Neural cell (in vitro differentiated cells): Measurements from ENCODE around the gene CAPS. TPM values are rescaled to one million over a fixed set of nuclear protein-coding genes. Genes with fewer than 3 reads are reported as not detected.

Experiments
- H2AFZ ChIP-seq: fragments of 200-600, 300-800 bp; sonication (generic), shearing (Covaris generic); 2 replicates; pipeline ENCODE4 v1.6.0; 2014; ENCODE audit warnings: low read depth, mild to moderate bottlenecking, antibody characterized with exemption, low read length, moderate library complexity
- H3F3A ChIP-seq: fragments of 200-600 bp; shearing (Covaris generic); 2 replicates; pipeline ENCODE4 v1.6.1; 2016; ENCODE audit warnings: mild to moderate bottlenecking, moderate library complexity, mixed read lengths, antibody characterized with exemption, low read length; ENCODE audit not compliant: insufficient read depth, poor library complexity, severe bottlenecking
- H3K27ac ChIP-seq: fragments of 200-600, 300-800 bp; sonication (generic), shearing (Covaris generic); 2 replicates; pipeline ENCODE4 v1.5.1; 2014; ENCODE audit warnings: mild to moderate bottlenecking, low read length, moderate library complexity
- H3K27me3 ChIP-seq: fragments of 300-800, 200-600 bp; sonication (generic), shearing (Covaris generic); 2 replicates; pipeline ENCODE4 v1.6.0; 2014; ENCODE audit warnings: mild to moderate bottlenecking, low read depth, low read length, moderate library complexity; ENCODE audit not compliant: insufficient read depth
- H3K36me3 ChIP-seq: fragments of 300-800, 200-600 bp; sonication (generic), shearing (Covaris generic); 2 replicates; pipeline ENCODE4 v1.5.1; 2014; ENCODE audit warnings: mild to moderate bottlenecking, antibody characterized with exemption, low read length, moderate library complexity; ENCODE audit not compliant: insufficient read depth
- H3K4me2 ChIP-seq: fragments of 300-800, 200-600 bp; sonication (generic), shearing (Covaris generic); 2 replicates; pipeline ENCODE4 v1.6.0; 2014; ENCODE audit warnings: mild to moderate bottlenecking, low read length
- H3K4me3 ChIP-seq: fragments of 300-800, 200-600 bp; sonication (generic), shearing (Covaris generic); 2 replicates; pipeline ENCODE4 v1.5.1; 2014; ENCODE audit warnings: mild to moderate bottlenecking, low read length, moderate library complexity
- H3K79me2 ChIP-seq: fragments of 200-600 bp; shearing (Covaris generic); replicated peaks from 2 replicates; pipeline ENCODE4 v1.6.0; 2014; ENCODE audit warnings: mild to moderate bottlenecking, low read length, moderate library complexity; ENCODE audit not compliant: insufficient read depth
- H3K9ac ChIP-seq: fragments of 300-800, 200-600 bp; sonication (generic), shearing (Covaris generic); 2 replicates; pipeline ENCODE4 v1.6.1; 2016; ENCODE audit warnings: mild to moderate bottlenecking, low read length, mixed read lengths
- H3K9me2 ChIP-seq: fragments of 200-600 bp; shearing (Covaris generic); 2 replicates; pipeline ENCODE4 v1.6.1; 2016; ENCODE audit warnings: mild to moderate bottlenecking, low read length, mixed read lengths; ENCODE audit not compliant: insufficient read depth
- H3K9me3 ChIP-seq: fragments of 200-600, 300-800 bp; sonication (generic), shearing (Covaris generic); 2 replicates; pipeline ENCODE4 v1.6.1; 2016; ENCODE audit warnings: mild to moderate bottlenecking, mixed run types, low read length, moderate library complexity, mixed read lengths
- H4K20me1 ChIP-seq: fragments of 200-600 bp; shearing (Covaris generic); 2 replicates; pipeline ENCODE4 v1.6.1; 2016; ENCODE audit warnings: mild to moderate bottlenecking, mixed run types; ENCODE audit not compliant: insufficient read depth
- EP300 ChIP-seq: fragments of 450-650 bp; conservative IDR thresholded peaks from 2 replicates; pipeline ENCODE4 v1.6.1; 2014; ENCODE audit warnings: antibody characterized with exemption, mild to moderate bottlenecking, moderate library complexity; ENCODE audit not compliant: poor library complexity, severe bottlenecking
- EZH2 ChIP-seq: fragments of 200-600, 300-800 bp; shearing (Covaris generic), sonication (generic); IDR thresholded peaks from 2 replicates; pipeline ENCODE4 v1.6.1; 2014; ENCODE audit warnings: antibody characterized with exemption, low read length, borderline replicate concordance, mild to moderate bottlenecking; ENCODE audit not compliant: insufficient read depth, poor library complexity, severe bottlenecking
- MXI1 ChIP-seq: fragments of 450-650 bp; conservative IDR thresholded peaks from 2 replicates; pipeline ENCODE4 v1.6.1; 2014; ENCODE audit warnings: antibody characterized with exemption, mild to moderate bottlenecking; ENCODE audit not compliant: poor library complexity, severe bottlenecking
- POLR2AphosphoS5 ChIP-seq: IDR thresholded peaks from 2 replicates; pipeline ENCODE4 v1.6.1; 2012
- RAD21 ChIP-seq: fragments of 450-650 bp; conservative IDR thresholded peaks from 2 replicates; pipeline ENCODE4 v1.6.1; 2014; ENCODE audit warnings: antibody characterized with exemption, mild to moderate bottlenecking, moderate library complexity
- SMC3 ChIP-seq: fragments of 450-650 bp; conservative IDR thresholded peaks from 2 replicates; pipeline ENCODE4 v1.6.1; 2014; ENCODE audit warnings: antibody characterized with exemption, mild to moderate bottlenecking, moderate library complexity; ENCODE audit not compliant: poor library complexity
- TAF1 ChIP-seq: IDR thresholded peaks from 2 replicates; pipeline ENCODE4 v1.6.1; 2012; ENCODE audit warnings: low read depth
- polyA plus RNA-seq: library from polyadenylated mRNA; depleted of rRNA; stranded (reverse); fragments of >200 nt; gene quantifications from 2 replicates; pipeline ENCODE4 v1.2.3, GENCODE V29; 2014
- TF ChIP-seq, protein P1 (sequence below): IDR thresholded peaks from 2 replicates; pipeline ENCODE4 v1.6.1; 2012; ENCODE audit warnings: borderline replicate concordance
- TF ChIP-seq, protein P2 (sequence below): fragments of 450-650 bp; IDR thresholded peaks from 2 replicates; pipeline ENCODE4 v1.5.1; 2014; ENCODE audit warnings: antibody characterized with exemption, mild to moderate bottlenecking, moderate library complexity; ENCODE audit not compliant: poor library complexity, severe bottlenecking

CAPS gene
- polyA plus RNA-seq, 1 donor from 2014 or later: 10.5 TPM

DNA sequence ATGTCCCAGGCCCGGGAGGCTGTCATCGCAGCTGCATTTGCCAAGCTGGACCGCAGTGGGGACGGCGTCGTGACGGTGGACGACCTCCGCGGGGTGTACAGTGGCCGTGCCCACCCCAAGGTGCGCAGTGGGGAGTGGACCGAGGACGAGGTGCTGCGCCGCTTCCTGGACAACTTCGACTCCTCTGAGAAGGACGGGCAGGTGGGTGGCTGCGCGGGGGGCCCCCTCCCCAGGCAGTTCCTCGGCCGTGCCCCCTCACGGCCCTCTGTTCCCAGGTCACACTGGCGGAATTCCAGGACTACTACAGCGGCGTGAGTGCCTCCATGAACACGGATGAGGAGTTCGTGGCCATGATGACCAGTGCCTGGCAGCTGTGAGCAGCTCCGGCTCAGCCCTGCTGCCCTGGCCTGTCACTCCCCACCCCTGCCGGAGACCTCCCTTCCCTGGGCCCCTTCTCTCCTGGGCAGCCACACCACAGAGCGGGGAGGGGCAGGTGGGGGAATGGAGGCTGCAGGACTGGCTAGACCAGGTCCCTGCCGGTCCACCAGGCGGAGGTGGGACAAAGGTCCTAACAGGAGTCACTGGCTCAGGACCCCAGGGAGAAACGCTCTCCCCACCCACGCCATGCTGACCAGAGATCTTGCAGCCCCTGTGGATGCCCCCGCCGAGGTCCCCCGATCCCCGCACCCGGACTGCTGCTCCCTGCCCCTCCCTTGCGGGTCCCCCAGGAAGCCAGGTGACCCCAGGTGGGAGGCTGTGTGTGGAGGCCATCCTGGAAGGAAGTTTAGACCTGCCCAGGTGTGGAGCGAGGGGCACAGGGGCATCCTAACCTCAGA, 1.1 kb downstream of the CAPS start:
- H3K36me3 ChIP-seq: no peaks in the 10 kb centered on the region
- H3K79me2 ChIP-seq: no peaks in the 10 kb centered on the region
- H3F3A ChIP-seq: no peaks in the 10 kb centered on the region
- no peaks in the 10 kb centered on the region for H3K27me3 ChIP-seq
- no peaks in the 10 kb centered on the region for H4K20me1 ChIP-seq
- no peak overlapping the region for H2AFZ ChIP-seq
- no peaks in the 10 kb centered on the region for H3K9me2 ChIP-seq
- H3K9ac ChIP-seq: no peak overlapping the region
- no peak overlapping the region for H3K4me3 ChIP-seq
- no peak overlapping the region for H3K27ac ChIP-seq
- TF ChIP-seq, protein P1, sequence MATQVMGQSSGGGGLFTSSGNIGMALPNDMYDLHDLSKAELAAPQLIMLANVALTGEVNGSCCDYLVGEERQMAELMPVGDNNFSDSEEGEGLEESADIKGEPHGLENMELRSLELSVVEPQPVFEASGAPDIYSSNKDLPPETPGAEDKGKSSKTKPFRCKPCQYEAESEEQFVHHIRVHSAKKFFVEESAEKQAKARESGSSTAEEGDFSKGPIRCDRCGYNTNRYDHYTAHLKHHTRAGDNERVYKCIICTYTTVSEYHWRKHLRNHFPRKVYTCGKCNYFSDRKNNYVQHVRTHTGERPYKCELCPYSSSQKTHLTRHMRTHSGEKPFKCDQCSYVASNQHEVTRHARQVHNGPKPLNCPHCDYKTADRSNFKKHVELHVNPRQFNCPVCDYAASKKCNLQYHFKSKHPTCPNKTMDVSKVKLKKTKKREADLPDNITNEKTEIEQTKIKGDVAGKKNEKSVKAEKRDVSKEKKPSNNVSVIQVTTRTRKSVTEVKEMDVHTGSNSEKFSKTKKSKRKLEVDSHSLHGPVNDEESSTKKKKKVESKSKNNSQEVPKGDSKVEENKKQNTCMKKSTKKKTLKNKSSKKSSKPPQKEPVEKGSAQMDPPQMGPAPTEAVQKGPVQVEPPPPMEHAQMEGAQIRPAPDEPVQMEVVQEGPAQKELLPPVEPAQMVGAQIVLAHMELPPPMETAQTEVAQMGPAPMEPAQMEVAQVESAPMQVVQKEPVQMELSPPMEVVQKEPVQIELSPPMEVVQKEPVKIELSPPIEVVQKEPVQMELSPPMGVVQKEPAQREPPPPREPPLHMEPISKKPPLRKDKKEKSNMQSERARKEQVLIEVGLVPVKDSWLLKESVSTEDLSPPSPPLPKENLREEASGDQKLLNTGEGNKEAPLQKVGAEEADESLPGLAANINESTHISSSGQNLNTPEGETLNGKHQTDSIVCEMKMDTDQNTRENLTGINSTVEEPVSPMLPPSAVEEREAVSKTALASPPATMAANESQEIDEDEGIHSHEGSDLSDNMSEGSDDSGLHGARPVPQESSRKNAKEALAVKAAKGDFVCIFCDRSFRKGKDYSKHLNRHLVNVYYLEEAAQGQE: no peak
- no peak for TF ChIP-seq MXI1
- TF ChIP-seq, protein P2, sequence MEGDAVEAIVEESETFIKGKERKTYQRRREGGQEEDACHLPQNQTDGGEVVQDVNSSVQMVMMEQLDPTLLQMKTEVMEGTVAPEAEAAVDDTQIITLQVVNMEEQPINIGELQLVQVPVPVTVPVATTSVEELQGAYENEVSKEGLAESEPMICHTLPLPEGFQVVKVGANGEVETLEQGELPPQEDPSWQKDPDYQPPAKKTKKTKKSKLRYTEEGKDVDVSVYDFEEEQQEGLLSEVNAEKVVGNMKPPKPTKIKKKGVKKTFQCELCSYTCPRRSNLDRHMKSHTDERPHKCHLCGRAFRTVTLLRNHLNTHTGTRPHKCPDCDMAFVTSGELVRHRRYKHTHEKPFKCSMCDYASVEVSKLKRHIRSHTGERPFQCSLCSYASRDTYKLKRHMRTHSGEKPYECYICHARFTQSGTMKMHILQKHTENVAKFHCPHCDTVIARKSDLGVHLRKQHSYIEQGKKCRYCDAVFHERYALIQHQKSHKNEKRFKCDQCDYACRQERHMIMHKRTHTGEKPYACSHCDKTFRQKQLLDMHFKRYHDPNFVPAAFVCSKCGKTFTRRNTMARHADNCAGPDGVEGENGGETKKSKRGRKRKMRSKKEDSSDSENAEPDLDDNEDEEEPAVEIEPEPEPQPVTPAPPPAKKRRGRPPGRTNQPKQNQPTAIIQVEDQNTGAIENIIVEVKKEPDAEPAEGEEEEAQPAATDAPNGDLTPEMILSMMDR: no peak
- TF ChIP-seq TAF1: no peak
- no peak for TF ChIP-seq SMC3
- TF ChIP-seq EZH2: no peak
- TF ChIP-seq RAD21: no peak
- H3K9me3 ChIP-seq: no peaks in the 10 kb centered on the region
- H3K4me2 ChIP-seq: no peak overlapping the region

DNA sequence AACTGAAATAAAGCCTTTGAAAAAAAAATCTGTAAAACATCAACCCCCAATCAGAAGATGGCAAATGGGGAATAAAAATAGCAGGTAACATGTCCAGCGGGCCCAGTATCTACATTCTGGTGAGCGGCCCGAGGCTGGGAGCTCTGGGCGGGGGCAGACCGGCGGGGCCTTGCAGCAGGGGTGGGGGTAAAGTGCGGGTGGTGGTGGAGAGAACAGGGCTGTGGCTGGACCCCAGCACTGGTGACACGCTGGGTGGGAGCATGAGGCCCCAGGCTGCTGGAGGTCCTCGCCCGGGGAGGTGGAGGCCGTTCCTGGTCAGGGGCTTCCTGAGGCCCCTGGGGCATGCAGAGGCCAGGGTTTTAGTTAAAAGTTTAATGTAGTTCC, 1.7 kb downstream of the CAPS start:
- Histone ChIP-seq H3K4me3 (no peak overlapping the region), H3K9ac (no peak overlapping the region), H3K4me2 (no peak overlapping the region), H3K9me2 (no peaks in the 10 kb centered on the region), H3K9me3 (no peaks in the 10 kb centered on the region), H3K27me3 (no peaks in the 10 kb centered on the region), H3K27ac (no peak overlapping the region), H3F3A (no peaks in the 10 kb centered on the region), H3K36me3 (no peaks in the 10 kb centered on the region), H2AFZ (no peak overlapping the region), H4K20me1 (no peaks in the 10 kb centered on the region), H3K79me2 (no peaks in the 10 kb centered on the region)
- TF ChIP-seq POLR2AphosphoS5: no peak
- TF ChIP-seq MXI1: no peak
- TF ChIP-seq TAF1: no peak
- TF ChIP-seq, protein P2: no peak
- TF ChIP-seq SMC3: no peak
- no peak for TF ChIP-seq EP300
- no peak for TF ChIP-seq RAD21
- TF ChIP-seq, protein P1: no peak
- TF ChIP-seq EZH2: no peak
